ENCODE results near the gene MORN1. TPM values are rescaled to one million over a fixed set of nuclear protein-coding genes. Genes with fewer than 3 reads are reported as not detected.

Gene MORN1
- total and polyA plus RNA-seq, 2 donors (not counting 3 experiments of a cell fraction or from before 2014, with no cell fraction given), result 4.3 to 6.4 TPM

- no peak for DNase-seq (ENCODE audit: low read depth, low spot score)
- FAIRE-seq, result no peak
- H3K27ac ChIP-seq (ENCODE audit: insufficient read depth, low read depth, low read length), result no peak overlapping the region
- no TSS peak for BruUV-seq (replicated peaks)
- TF ChIP-seq EZH2 (IDR thresholded peaks at IDR 0.05; ENCODE audit: borderline replicate concordance, low read depth, low read length, severe bottlenecking) (no peak), CTCF (IDR thresholded peaks at IDR 0.05; ENCODE audit: extremely low read depth in 1 of 2, insufficient read depth in 1 of 2, low read depth in 1 of 2, low read length in 2 of 2) (no peak), POLR2A (IDR thresholded peaks at IDR 0.05; ENCODE audit: low read depth, low read length) (no peak), POLR2AphosphoS5 (IDR thresholded peaks at IDR 0.05; ENCODE audit: insufficient read depth, low read depth, low read length) (no peak)
- no peaks in the 10 kb centered on the region for H4K20me1 ChIP-seq (replicated peaks; ENCODE audit: control insufficient read depth, extremely low read depth, insufficient read depth, low read length)
- H3K9me3 ChIP-seq (replicated peaks; ENCODE audit: control insufficient read depth, insufficient read depth, low read length), result no peaks in the 10 kb centered on the region
- H3K36me3 ChIP-seq (ENCODE audit: control insufficient read depth in 2 of 2, extremely low read depth in 1 of 2, insufficient read depth in 2 of 2, low read length in 2 of 2), result no peaks in the 10 kb centered on the region
- no peak overlapping the region for H3K9ac ChIP-seq (replicated peaks; ENCODE audit: extremely low read depth, insufficient read depth, low read length)
- no peaks in the 10 kb centered on the region for H3K4me1 ChIP-seq (ENCODE audit: control insufficient read depth, extremely low read depth, insufficient read depth, low read length)
- dilution Hi-C loops (cut with MboI; ENCODE audit: extremely low pct_ligation_motif_present, low sequenced_read_pairs), result no loop called here
- no peaks in the 10 kb centered on the region for H3K27me3 ChIP-seq (ENCODE audit: control insufficient read depth in 2 of 2, insufficient read depth in 2 of 2, low read length in 2 of 2)
- ChIA-PET CTCF (interaction anchor here (0.9 to 1.2 kb wide), 2 partner anchors 26 to 128 kb away, joined by 3 read pairs; partner anchors contain the start of gene SKI), POLR2A (no interaction called here)
- H3K9me1 ChIP-seq (replicated peaks; ENCODE audit: control insufficient read depth, extremely low read depth, insufficient read depth, low read length), result no peaks in the 10 kb centered on the region
- H2AFZ ChIP-seq (ENCODE audit: low read depth, low read length), result no peak overlapping the region
- H3K79me2 ChIP-seq (ENCODE audit: control insufficient read depth, insufficient read depth, low read length), result no peaks in the 10 kb centered on the region
- no peak overlapping the region for H3K4me3 ChIP-seq (replicated peaks in 1 of 3; ENCODE audit: insufficient read depth in 1 of 3, low read depth in 1 of 3, low read length in 3 of 3)
- no peak overlapping the region for H3K4me2 ChIP-seq (ENCODE audit: insufficient read depth, low read length)
- intact Hi-C loops (cut with micrococcal nuclease), result no loop called here
Measured at GRCh38 chr1:2355373-2356261, 35.7 kb downstream of the MORN1 start.
